Caki2 (cell line): ENCODE measurements around the gene ESRRA. TPM values are rescaled to one million over a fixed set of nuclear protein-coding genes. Genes with fewer than 3 reads are reported as not detected.

Experiments
- total RNA-seq: library from RNA; depleted of rRNA; stranded (reverse); fragments of >200 nt; shearing (Covaris generic); gene quantifications from 2 replicates; pipeline ENCODE4 v1.2.3, GENCODE V29; 2014; ENCODE audit warnings: low replicate concordance; rRNA removed

The ESRRA gene
- total RNA-seq, 1 experiment from 2014 or later, result 48.7 TPM

Other genes starting within 250 kb of the ESRRA start
- 38.9 and 42.9 TPM in 2 replicates for gene MACROD1, start 139.4 kb upstream of the ESRRA start, total RNA-seq
- 134 and 157 TPM in 2 replicates for gene STIP1, start 119.4 kb upstream of the ESRRA start, total RNA-seq
- gene FERMT3, start 98.8 kb upstream of the ESRRA start, total RNA-seq, result 0.64 TPM in 1 of 2 replicates, not detected in the other
- gene TRPT1, start 79.3 kb upstream of the ESRRA start, total RNA-seq, result 39.1 and 72.3 TPM in 2 replicates
- gene NUDT22, start 79.2 kb upstream of the ESRRA start, total RNA-seq, result 25.1 and 31.4 TPM in 2 replicates
- gene DNAJC4, start 75.0 kb upstream of the ESRRA start, total RNA-seq, result 14.2 and 30.3 TPM in 2 replicates
- gene VEGFB, start 70.9 kb upstream of the ESRRA start, total RNA-seq, result 52.8 and 66.2 TPM in 2 replicates
- gene FKBP2, start 64.4 kb upstream of the ESRRA start, total RNA-seq, result 24.2 and 46.1 TPM in 2 replicates
- gene PPP1R14B, start 58.6 kb upstream of the ESRRA start, total RNA-seq, result 413 and 431 TPM in 2 replicates
- gene PLCB3, start 54.0 kb upstream of the ESRRA start, total RNA-seq, result 16.5 and 18.6 TPM in 2 replicates
- gene BAD, start 20.9 kb upstream of the ESRRA start, total RNA-seq, result 122 and 141 TPM in 2 replicates
- 9.6 and 31.9 TPM in 2 replicates for gene GPR137, start 19.7 kb upstream of the ESRRA start, total RNA-seq
- gene KCNK4, start 14.2 kb upstream of the ESRRA start, total RNA-seq, result not detected in 2 replicates
- not detected in 2 replicates for gene CATSPERZ, start 5.2 kb upstream of the ESRRA start, total RNA-seq
- gene TRMT112, start 12.0 kb downstream of the ESRRA start, total RNA-seq, result 494 and 562 TPM in 2 replicates
- 258 and 341 TPM in 2 replicates for gene PRDX5, start 12.6 kb downstream of the ESRRA start, total RNA-seq
- gene CCDC88B, start 34.7 kb downstream of the ESRRA start, total RNA-seq, result 1.3 and 4.9 TPM in 2 replicates
- 39.0 and 59.4 TPM in 2 replicates for gene RPS6KA4, start 53.6 kb downstream of the ESRRA start, total RNA-seq